Naive thymus-derived CD4-positive, alpha-beta T cell (primary cell): ENCODE measurements around the gene FNIP1. TPM values are rescaled to one million over a fixed set of nuclear protein-coding genes. Genes with fewer than 3 reads are reported as not detected.
"Not testable (repeated sequence)": the region's sequence is repeated elsewhere in the genome, so short reads cannot be mapped to it uniquely, and the experiment has no call there.

ENCODE experiments used
- ATAC-seq: fragments of 150-1000 bp; cut with Tn5 transposase; 2 replicates; pipeline ENCODE4 v1.10.0; 2021; ENCODE audit warnings: mild to moderate bottlenecking, moderate library complexity
- CTCF ChIA-PET: fragments of 350-600 bp; sonication (Branson Sonifier 250); formaldehyde crosslinking; loops from one replicate; lab custom pipeline; 2021; ENCODE audit warnings: antibody characterized with exemption; lab: Charles Lee
- POLR2A ChIA-PET: fragments of 350-600 bp; sonication (Branson Sonifier 250); formaldehyde crosslinking; loops from one replicate; lab custom pipeline; 2021; ENCODE audit warnings: antibody characterized with exemption, inconsistent platforms; lab: Charles Lee
- DNase-seq, 9 donors: peaks; one replicate each; pipeline versions ENCODE4 v3.0.0 to v3.0.0-alpha.2; 2020 to 2022; ENCODE audit warnings: mixed read lengths in 1 of 9
- H3K27ac ChIP-seq: one replicate; pipeline ENCODE4 v1.7.0; 2013; ENCODE audit warnings: mild to moderate bottlenecking, low read depth, low read length, moderate library complexity
- H3K27me3 ChIP-seq, 2 donors: one replicate each; pipeline ENCODE4 v1.7.0; 2013; ENCODE audit warnings: low read length in 2 of 2, mild to moderate bottlenecking in 2 of 2, moderate library complexity in 2 of 2; ENCODE audit not compliant: control insufficient read depth in 2 of 2, insufficient read depth in 2 of 2
- H3K36me3 ChIP-seq, 3 experiments: 1 replicate in 2 of 3; 2 replicates in 1 of 3; pipeline ENCODE4 v1.7.0; 2013; ENCODE audit warnings: low read length in 3 of 3, mild to moderate bottlenecking in 3 of 3, moderate library complexity in 1 of 3; ENCODE audit not compliant: insufficient read depth in 3 of 3, control insufficient read depth in 2 of 3
- H3K4me1 ChIP-seq, 2 donors: one replicate each; pipeline ENCODE4 v1.7.0; 2013; ENCODE audit warnings: low read length in 2 of 2, mild to moderate bottlenecking in 2 of 2, moderate library complexity in 1 of 2; ENCODE audit not compliant: control insufficient read depth in 2 of 2, insufficient read depth in 2 of 2
- H3K4me3 ChIP-seq: 2 replicates; pipeline ENCODE4 v1.7.0; 2013; ENCODE audit warnings: mild to moderate bottlenecking, low read length
- H3K9me3 ChIP-seq, 3 experiments: 1 replicate in 2 of 3; 2 replicates in 1 of 3; pipeline ENCODE4 v1.7.0; 2013; ENCODE audit warnings: low read length in 3 of 3; ENCODE audit not compliant: control insufficient read depth in 2 of 3
- H3K27ac Mint-ChIP-seq, 9 donors: one replicate each; pipeline ENCODE4 v1.8.0; 2020 to 2022; ENCODE audit warnings: mixed read lengths in 9 of 9, mild to moderate bottlenecking in 8 of 9, moderate library complexity in 5 of 9, inconsistent platforms in 2 of 9
- H3K27me3 Mint-ChIP-seq, 5 donors: one replicate each; pipeline ENCODE4 v1.8.0; 2021 to 2022; ENCODE audit warnings: mixed read lengths in 5 of 5, mild to moderate bottlenecking in 1 of 5
- H3K36me3 Mint-ChIP-seq, 5 donors: one replicate each; pipeline ENCODE4 v1.8.0; 2020 to 2022; ENCODE audit warnings: mixed read lengths in 5 of 5, mild to moderate bottlenecking in 3 of 5, inconsistent platforms in 1 of 5
- H3K4me1 Mint-ChIP-seq, 7 donors: one replicate each; pipeline ENCODE4 v1.8.0; 2020 to 2022; ENCODE audit warnings: mixed read lengths in 7 of 7, mild to moderate bottlenecking in 3 of 7, inconsistent platforms in 1 of 7
- H3K4me3 Mint-ChIP-seq, 10 donors: one replicate each; pipeline ENCODE4 v1.8.0; 2020 to 2022; ENCODE audit warnings: mild to moderate bottlenecking in 10 of 10, mixed read lengths in 10 of 10, moderate library complexity in 6 of 10, inconsistent platforms in 2 of 10
- H3K9me3 Mint-ChIP-seq, 11 donors: one replicate each; pipeline ENCODE4 v1.8.0; 2020 to 2022; ENCODE audit warnings: mixed read lengths in 11 of 11, mild to moderate bottlenecking in 4 of 11, inconsistent platforms in 1 of 11, moderate library complexity in 1 of 11
- intact Hi-C, 2 donors: fragments of 100-400 bp; cut with micrococcal nuclease; formaldehyde crosslinking; loops; one replicate each; pipeline ENCODE4 v1.15.1; 2023
- polyA plus RNA-seq, 2 donors: library from polyadenylated mRNA; unstranded; fragments of 300-500 nt; fragmentation: Illumina TruSeq; gene quantifications; one replicate each; pipeline ENCODE4 v1.2.3, GENCODE V29; 2021
- total RNA-seq, 6 experiments: library from RNA in 5 of 6; stranded (reverse) in 5 of 6; gene quantifications; 1 replicate in 5 of 6; 2 replicates in 1 of 6; pipeline ENCODE4 v1.2.3 and lab custom pipeline; 2021 to 2026

Gene FNIP1
- total and polyA plus RNA-seq, 7 experiments from 2014 or later, result 8.8 to 48.5 (median 30.6) TPM

GRCh38 chr5:131682826-131683225 is 114.0 kb downstream of the FNIP1 start:
- Histone ChIP-seq H3K4me3 (no peak overlapping the region), H3K27me3 (no peaks in the 10 kb centered on the region), H3K4me1 (no peaks in the 10 kb centered on the region), H3K9me3 (no peaks in the 10 kb centered on the region), H3K36me3 (peaks cover 0 to 11% (median 0%) of the 10 kb centered on the region in 3 experiments), H3K27ac (no peak overlapping the region)
- no peaks in the 10 kb centered on the region for H3K27me3 Mint-ChIP-seq
- CTCF ChIA-PET, result no interaction called here
- intact Hi-C loops, result no loop called here
- H3K4me1 Mint-ChIP-seq, result peaks cover 0 to 5% (median 0%) of the 10 kb centered on the region in 7 donors
- H3K36me3 Mint-ChIP-seq, result peaks cover 4 to 40% (median 20%) of the 10 kb centered on the region in 5 donors
- H3K9me3 Mint-ChIP-seq, result no peaks in the 10 kb centered on the region
- H3K27ac Mint-ChIP-seq, result no peak overlapping the region
- ATAC-seq (no peak), DNase-seq (no peak)
- H3K4me3 Mint-ChIP-seq, result no peak overlapping the region
- POLR2A ChIA-PET, result no interaction called here

DNA sequence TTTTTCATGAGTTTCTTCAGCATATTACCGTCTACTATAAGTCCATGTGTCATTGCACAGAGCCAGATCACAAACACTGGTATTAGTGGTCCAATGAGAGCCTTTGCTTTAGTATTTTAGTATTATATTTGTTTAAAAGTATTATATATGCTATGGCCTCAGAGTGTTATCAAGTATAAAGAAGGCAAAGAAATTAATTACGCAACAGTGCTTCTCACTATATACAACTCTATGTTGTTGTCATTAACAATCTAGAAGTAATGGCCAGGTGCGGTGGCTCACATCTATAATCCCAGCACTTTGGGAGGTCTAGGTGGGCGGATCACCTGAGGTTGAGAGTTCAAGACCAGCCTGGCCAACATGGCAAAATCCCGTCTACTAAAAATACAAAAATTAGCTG is 114.6 kb downstream of the FNIP1 start:
- H3K27ac ChIP-seq, result no peak overlapping the region
- POLR2A ChIA-PET, result no interaction called here
- Mint-ChIP-seq H3K36me3 (peaks cover 5 to 45% (median 21%) of the 10 kb centered on the region in 5 donors), H3K27me3 (no peaks in the 10 kb centered on the region), H3K4me1 (peaks cover 0 to 5% (median 0%) of the 10 kb centered on the region in 7 donors), H3K27ac (no peak overlapping the region), H3K4me3 (no peak overlapping the region), H3K9me3 (no peaks in the 10 kb centered on the region)
- H3K4me3 ChIP-seq, result no peak overlapping the region
- H3K27me3 ChIP-seq, result no peaks in the 10 kb centered on the region
- CTCF ChIA-PET, result no interaction called here
- DNase-seq (no peak), ATAC-seq (no peak)
- intact Hi-C loops, result no loop called here
- H3K9me3 ChIP-seq, result no peaks in the 10 kb centered on the region
- H3K4me1 ChIP-seq, result no peaks in the 10 kb centered on the region
- H3K36me3 ChIP-seq, result peaks cover 0 to 17% (median 0%) of the 10 kb centered on the region in 3 experiments

DNA sequence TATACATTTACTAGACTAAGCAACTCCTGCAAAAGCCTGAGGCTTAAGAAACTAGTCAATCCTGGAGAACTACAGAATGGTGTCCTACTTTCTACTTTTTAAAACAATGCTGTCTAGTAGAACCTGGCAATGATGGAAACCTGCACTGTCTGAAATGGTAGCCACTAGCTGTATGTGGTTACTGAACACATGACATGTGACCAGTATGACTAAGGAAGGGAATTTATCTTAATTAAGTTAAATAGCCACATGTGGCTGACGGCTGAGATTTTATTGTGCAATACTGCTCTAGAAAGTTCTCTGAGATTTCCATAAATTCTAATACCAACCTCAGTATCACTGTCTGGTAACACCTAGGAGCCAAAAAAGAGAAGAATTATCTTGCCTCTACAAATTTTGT is 116.9 kb downstream of the FNIP1 start:
- H3K36me3 ChIP-seq, result peaks cover 0 to 35% (median 7%) of the 10 kb centered on the region in 3 experiments
- Mint-ChIP-seq H3K36me3 (peaks cover 12 to 60% (median 35%) of the 10 kb centered on the region in 5 donors), H3K4me1 (peaks cover 0 to 12% (median 2%) of the 10 kb centered on the region in 7 donors), H3K4me3 (no peak overlapping the region), H3K27ac (no peak overlapping the region), H3K9me3 (peaks cover 0 to 2% (median 0%) of the 10 kb centered on the region in 11 donors), H3K27me3 (no peaks in the 10 kb centered on the region)
- intact Hi-C loops, result loop anchor here in 1 of 2 donors (10.0 kb wide), 1 partner anchor 325 kb away; no protein-coding TSS in a partner anchor
- ChIA-PET CTCF (interaction anchor here (0.8 kb wide), 1 partner anchor 257 kb away, joined by 4 read pairs; no protein-coding TSS in a partner anchor), POLR2A (no interaction called here)
- H3K4me3 ChIP-seq, result no peak overlapping the region
- no peaks in the 10 kb centered on the region for H3K27me3 ChIP-seq
- no peaks in the 10 kb centered on the region for H3K9me3 ChIP-seq
- ATAC-seq (peak; percentile 29), DNase-seq (no peak)
- H3K27ac ChIP-seq, result no peak overlapping the region
- no peaks in the 10 kb centered on the region for H3K4me1 ChIP-seq

DNA sequence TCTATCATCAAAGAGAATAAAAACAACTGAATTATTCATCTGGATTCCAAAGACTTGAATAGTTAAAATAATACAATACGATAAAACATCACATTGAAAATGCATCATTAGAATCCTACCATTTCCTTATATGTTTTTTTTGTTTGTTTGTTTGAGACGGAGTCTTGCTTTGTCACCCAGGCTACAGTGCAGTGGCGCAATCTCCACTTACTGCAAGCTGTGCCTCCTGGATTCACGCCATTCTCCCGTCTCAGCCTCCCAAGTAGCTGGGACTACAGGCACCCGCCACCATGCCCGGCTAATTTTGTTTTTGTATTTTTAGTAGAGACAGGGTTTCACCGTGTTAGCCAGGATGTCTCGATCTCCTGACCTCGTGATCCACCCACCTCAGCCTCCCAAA is 118.5 kb downstream of the FNIP1 start:
- H3K27ac ChIP-seq, H3K9me3 Mint-ChIP-seq, H3K4me1 ChIP-seq, H3K27me3 Mint-ChIP-seq, ATAC-seq, H3K4me3 ChIP-seq, DNase-seq, POLR2A ChIA-PET, H3K4me3 Mint-ChIP-seq, H3K27me3 ChIP-seq, H3K9me3 ChIP-seq: not testable (repeated sequence)
- intact Hi-C loops, result loop anchor here in 1 of 2 donors (10.0 kb wide), 1 partner anchor 327 kb away; no protein-coding TSS in a partner anchor
- CTCF ChIA-PET, result interaction anchor here (0.7 kb wide), 1 partner anchor 63 kb away, joined by 3 read pairs; no protein-coding TSS in a partner anchor
- Mint-ChIP-seq H3K36me3 (peaks cover 13 to 67% (median 47%) of the 10 kb centered on the region in 5 donors), H3K27ac (peak overlapping the region in 1 of 9 donors; percentile 21), H3K4me1 (peaks cover 0 to 15% (median 2%) of the 10 kb centered on the region in 7 donors)
- H3K36me3 ChIP-seq, result peaks cover 0 to 44% (median 7%) of the 10 kb centered on the region in 3 experiments

- Histone ChIP-seq H3K27me3 (no peaks in the 10 kb centered on the region), H3K4me3 (no peak overlapping the region), H3K4me1 (no peaks in the 10 kb centered on the region), H3K9me3 (no peaks in the 10 kb centered on the region), H3K36me3 (peaks cover 0 to 55% (median 7%) of the 10 kb centered on the region in 3 experiments), H3K27ac (no peak overlapping the region)
- ATAC-seq, result no peak
- ChIA-PET CTCF (interaction anchor here (0.7 kb wide), 1 partner anchor 329 kb away, joined by 3 read pairs; no protein-coding TSS in a partner anchor), POLR2A (no interaction called here)
- Mint-ChIP-seq H3K4me3 (no peak overlapping the region), H3K36me3 (peaks cover 17 to 67% (median 49%) of the 10 kb centered on the region in 5 donors), H3K9me3 (peaks cover 0 to 2% (median 0%) of the 10 kb centered on the region in 11 donors), H3K27ac (peak overlapping the region in 1 of 9 donors; percentile 36), H3K27me3 (no peaks in the 10 kb centered on the region), H3K4me1 (peaks cover 0 to 18% (median 5%) of the 10 kb centered on the region in 7 donors)
- intact Hi-C loops, result loop anchor here in 1 of 2 donors (10.0 kb wide), 1 partner anchor 328 kb away; no protein-coding TSS in a partner anchor
- DNase-seq, result no peak
These were observed 119.7 kb downstream of the FNIP1 start for GRCh38 chr5:131677115-131677514.

GRCh38 chr5:131672776-131673175 is 124.0 kb downstream of the FNIP1 start:
- Histone ChIP-seq H3K9me3 (no peaks in the 10 kb centered on the region), H3K27ac (no peak overlapping the region), H3K27me3 (no peaks in the 10 kb centered on the region), H3K4me3 (no peak overlapping the region), H3K36me3 (peaks cover 5 to 52% (median 13%) of the 10 kb centered on the region in 3 experiments), H3K4me1 (no peaks in the 10 kb centered on the region)
- no peak for ATAC-seq
- intact Hi-C loops, result loop anchor here in 1 of 2 donors (5.0 to 10.0 kb wide), 2 partner anchors 35 to 332 kb away; partner anchors contain the start of gene RAPGEF6
- no peaks in the 10 kb centered on the region for H3K27me3 Mint-ChIP-seq
- peaks cover 0 to 31% (median 8%) of the 10 kb centered on the region in 7 donors for H3K4me1 Mint-ChIP-seq
- no peak overlapping the region for H3K4me3 Mint-ChIP-seq
- DNase-seq, result no peak
- peak overlapping the region in 2 of 9 donors; percentile 2 to 3 for H3K27ac Mint-ChIP-seq
- CTCF ChIA-PET, result no interaction called here
- POLR2A ChIA-PET, result interaction anchor here (0.6 kb wide), 2 partner anchors 10 to 36 kb away, joined by 3 read pairs; no protein-coding TSS in a partner anchor
- H3K36me3 Mint-ChIP-seq, result peaks cover 15 to 74% (median 60%) of the 10 kb centered on the region in 5 donors
- peaks cover 0 to 2% (median 0%) of the 10 kb centered on the region in 11 donors for H3K9me3 Mint-ChIP-seq
